H1 (cell line): Measurements from ENCODE around the gene FAM13C. TPM values are rescaled to one million over a fixed set of nuclear protein-coding genes. Genes with fewer than 3 reads are reported as not detected.

ENCODE experiments used
- CTCF ChIA-PET: fragments of 300-600 bp; sonication (Branson Sonifier 250); formaldehyde crosslinking; loops from one replicate; lab custom pipeline; 2021; ENCODE audit not compliant: partially characterized antibody; lab: Charles Lee
- POLR2A ChIA-PET: fragments of 300-600 bp; sonication (Branson Sonifier 250); formaldehyde crosslinking; loops from one replicate; lab custom pipeline; 2021; ENCODE audit warnings: inconsistent platforms; ENCODE audit not compliant: partially characterized antibody; lab: Charles Lee
- DNase-seq, 2 experiments: peaks; one replicate each; pipeline versions ENCODE4 v3.0.0 to v3.0.0-alpha.2; 2010 to 2022; ENCODE audit warnings: low spot score in 2 of 2, low read depth in 1 of 2, mixed read lengths in 1 of 2
- FAIRE-seq: peaks from 2 replicates; lab custom pipeline; 2011; peaks lifted over from hg19 to GRCh38; lab: Jason Lieb, UNC
- H2AFZ ChIP-seq: 2 replicates; pipeline ENCODE4 v1.8.1; 2012; ENCODE audit warnings: low read length, inconsistent platforms
- H2AK5ac ChIP-seq: 2 replicates; pipeline ENCODE4 v1.6.1; 2013; ENCODE audit warnings: low read depth, low read length
- H2BK120ac ChIP-seq: replicated peaks from 2 replicates; pipeline ENCODE3; 2013; ENCODE audit warnings: low read depth, low read length, inconsistent platforms
- H2BK12ac ChIP-seq: 2 replicates; pipeline ENCODE4 v1.6.1; 2013; ENCODE audit warnings: low read depth, low read length
- H2BK15ac ChIP-seq: 2 replicates; pipeline ENCODE4 v1.6.1; 2013; ENCODE audit warnings: low read length
- H2BK20ac ChIP-seq: 2 replicates; pipeline ENCODE4 v1.6.1; 2013; ENCODE audit warnings: low read length
- H2BK5ac ChIP-seq: 2 replicates; pipeline ENCODE4 v1.6.1; 2013; ENCODE audit warnings: low read depth, low read length
- H3K14ac ChIP-seq: 2 replicates; pipeline ENCODE4 v1.6.1; 2013; ENCODE audit warnings: inconsistent platforms; ENCODE audit not compliant: insufficient read length
- H3K18ac ChIP-seq: 2 replicates; pipeline ENCODE4 v1.6.1; 2013; ENCODE audit warnings: low read length; ENCODE audit errors: extremely low read depth
- H3K23ac ChIP-seq: 2 replicates; pipeline ENCODE4 v1.6.1; 2013; ENCODE audit warnings: inconsistent platforms; ENCODE audit not compliant: insufficient read length
- H3K23me2 ChIP-seq: 2 replicates; pipeline ENCODE4 v1.6.1; 2013; ENCODE audit warnings: low read depth, low read length
- H3K27ac ChIP-seq: 2 replicates; pipeline ENCODE4 v1.6.1; 2011; ENCODE audit warnings: low read depth, low read length, inconsistent platforms
- H3K27me3 ChIP-seq, 4 experiments: replicated peaks in 1 of 4; 1 replicate in 1 of 4; 2 replicates in 3 of 4; pipeline versions ENCODE4 v1.6.1 to v1.8.1; 2011 to 2013; ENCODE audit warnings: low read length in 3 of 4, mild to moderate bottlenecking in 3 of 4, inconsistent platforms in 2 of 4, mixed read lengths in 2 of 4, moderate library complexity in 1 of 4; ENCODE audit not compliant: control insufficient read depth in 3 of 4, insufficient read depth in 3 of 4; ENCODE audit errors: extremely low read depth in 1 of 4
- H3K36me3 ChIP-seq, 4 experiments: 2 replicates each; pipeline versions ENCODE4 v1.6.1 to v1.8.1; 2011 to 2013; ENCODE audit warnings: mild to moderate bottlenecking in 4 of 4, low read length in 3 of 4, moderate library complexity in 2 of 4, control low read depth in 1 of 4, inconsistent platforms in 1 of 4; ENCODE audit not compliant: insufficient read depth in 4 of 4, control insufficient read depth in 2 of 4
- H3K4ac ChIP-seq: replicated peaks from 2 replicates; pipeline ENCODE3; 2013; ENCODE audit warnings: low read length, low read depth, mixed read lengths, inconsistent platforms; ENCODE audit not compliant: insufficient read length
- H3K4me1 ChIP-seq, 4 experiments: replicated peaks in 1 of 4; 1 replicate in 1 of 4; 2 replicates in 3 of 4; pipeline versions ENCODE4 v1.6.1 to v1.8.1; 2011 to 2013; ENCODE audit warnings: low read length in 3 of 4, inconsistent platforms in 2 of 4, mixed read lengths in 1 of 4; ENCODE audit not compliant: insufficient read depth in 4 of 4, control insufficient read depth in 3 of 4
- H3K4me2 ChIP-seq, 2 experiments: 2 replicates each; pipeline versions ENCODE4 v1.6.1 to v1.8.1; 2011 to 2013; ENCODE audit warnings: low read depth in 2 of 2, low read length in 2 of 2, control low read depth in 1 of 2, inconsistent platforms in 1 of 2, mild to moderate bottlenecking in 1 of 2; ENCODE audit not compliant: insufficient read depth in 1 of 2
- H3K4me3 ChIP-seq, 4 experiments: fragments of 200-600, 300-600 bp in 1 of 4; sonication (generic), shearing (Covaris generic), sonication (Bioruptor Twin) in 1 of 4; 2 replicates each; pipeline versions ENCODE4 v1.5.1 to v1.8.1; 2011 to 2016; ENCODE audit warnings: low read length in 4 of 4, low read depth in 3 of 4, control low read depth in 2 of 4, inconsistent platforms in 2 of 4, mild to moderate bottlenecking in 2 of 4, mixed read lengths in 1 of 4, moderate library complexity in 1 of 4; ENCODE audit not compliant: insufficient read depth in 2 of 4; ENCODE audit errors: extremely low read depth in 1 of 4
- H3K56ac ChIP-seq: replicated peaks from 2 replicates; pipeline ENCODE3; 2013; ENCODE audit warnings: low read depth, mild to moderate bottlenecking, mixed read lengths, low read length, inconsistent platforms; ENCODE audit not compliant: insufficient read length
- H3K79me1 ChIP-seq: 2 replicates; pipeline ENCODE4 v1.6.1; 2013; ENCODE audit warnings: low read depth, low read length, control low read depth
- H3K79me2 ChIP-seq, 2 experiments: 2 replicates each; pipeline versions ENCODE4 v1.6.1 to v1.8.1; 2012 to 2013; ENCODE audit warnings: low read length in 2 of 2, mild to moderate bottlenecking in 2 of 2, inconsistent platforms in 1 of 2; ENCODE audit not compliant: insufficient read depth in 2 of 2, control insufficient read depth in 1 of 2
- H3K9ac ChIP-seq, 4 experiments: replicated peaks in 1 of 4; 1 replicate in 1 of 4; 2 replicates in 3 of 4; pipeline versions ENCODE4 v1.6.1 to v1.8.1; 2011 to 2013; ENCODE audit warnings: low read depth in 3 of 4, low read length in 3 of 4, control low read depth in 2 of 4, mild to moderate bottlenecking in 2 of 4, moderate library complexity in 2 of 4, inconsistent platforms in 1 of 4; ENCODE audit errors: extremely low read depth in 1 of 4
- H3K9me3 ChIP-seq, 2 experiments: 2 replicates each; pipeline versions ENCODE4 v1.6.1 to v1.8.1; 2012 to 2013; ENCODE audit warnings: mild to moderate bottlenecking in 2 of 2, moderate library complexity in 2 of 2, control low read depth in 1 of 2, inconsistent platforms in 1 of 2, low read depth in 1 of 2, low read length in 1 of 2, mixed read lengths in 1 of 2; ENCODE audit not compliant: insufficient read depth in 2 of 2
- H4K20me1 ChIP-seq, 2 experiments: replicated peaks in 1 of 2; 2 replicates each; pipeline versions ENCODE3 to v1.8.1; 2011 to 2013; ENCODE audit warnings: inconsistent platforms in 2 of 2, low read length in 2 of 2, mild to moderate bottlenecking in 1 of 2; ENCODE audit not compliant: insufficient read depth in 2 of 2, control insufficient read depth in 1 of 2
- H4K5ac ChIP-seq: 2 replicates; pipeline ENCODE4 v1.6.1; 2013; ENCODE audit warnings: low read length, low read depth, mixed read lengths, inconsistent platforms; ENCODE audit not compliant: insufficient read length
- H4K8ac ChIP-seq: 2 replicates; pipeline ENCODE4 v1.8.0; 2013; ENCODE audit warnings: mild to moderate bottlenecking, moderate library complexity, low read length, inconsistent platforms; ENCODE audit not compliant: insufficient read depth; ENCODE audit errors: extremely low read depth
- H4K91ac ChIP-seq: replicated peaks from 2 replicates; pipeline ENCODE3; 2013; ENCODE audit warnings: low read length, mixed read lengths, inconsistent platforms; ENCODE audit not compliant: insufficient read length
- ATF2 ChIP-seq: IDR thresholded peaks from 2 replicates; pipeline ENCODE4 v1.6.1; 2012; ENCODE audit warnings: low read length, inconsistent platforms
- CTBP2 ChIP-seq: IDR thresholded peaks from 2 replicates; pipeline ENCODE4 v1.7.0; 2011; ENCODE audit warnings: borderline replicate concordance, mild to moderate bottlenecking, moderate library complexity, mixed read lengths, low read length; ENCODE audit not compliant: insufficient read depth, insufficient read length
- EGR1 ChIP-seq: IDR thresholded peaks from 2 replicates; pipeline ENCODE4 v1.6.1; 2011; ENCODE audit warnings: low read depth, low read length, borderline replicate concordance
- HDAC6 ChIP-seq: IDR thresholded peaks from one replicate; pipeline ENCODE4 v1.7.1; 2012; ENCODE audit warnings: low read depth, mild to moderate bottlenecking, inconsistent platforms, low read length, moderate library complexity
- JUND ChIP-seq: IDR thresholded peaks from 2 replicates; pipeline ENCODE4 v1.6.1; 2011; ENCODE audit warnings: mild to moderate bottlenecking, improper control_type of control experiment, low read length
- NANOG ChIP-seq: IDR thresholded peaks from 2 replicates; pipeline ENCODE4 v1.6.1; 2011; ENCODE audit warnings: low read length, low read depth, mild to moderate bottlenecking, inconsistent platforms; ENCODE audit not compliant: insufficient read depth, poor library complexity, severe bottlenecking
- NRF1 ChIP-seq: IDR thresholded peaks from 2 replicates; pipeline ENCODE4 v1.6.1; 2011; ENCODE audit warnings: mild to moderate bottlenecking, low read depth, low read length, improper control_type of control experiment
- POLR2AphosphoS5 ChIP-seq: IDR thresholded peaks from 2 replicates; pipeline ENCODE4 v1.6.1; 2011; ENCODE audit warnings: low read depth, low read length
- RXRA ChIP-seq: IDR thresholded peaks from 2 replicates; pipeline ENCODE4 v1.6.1; 2011; ENCODE audit warnings: low read depth, mild to moderate bottlenecking, low read length, moderate library complexity; ENCODE audit not compliant: insufficient read depth
- TAF1 ChIP-seq: IDR thresholded peaks from 2 replicates; pipeline ENCODE4 v1.6.1; 2011; ENCODE audit warnings: mild to moderate bottlenecking, low read depth, low read length
- TEAD4 ChIP-seq: IDR thresholded peaks from 2 replicates; pipeline ENCODE4 v1.6.1; 2012; ENCODE audit warnings: low read depth, low read length, inconsistent platforms, mixed read lengths
- YY1 ChIP-seq: IDR thresholded peaks from 2 replicates; pipeline ENCODE4 v1.6.1; 2011; ENCODE audit warnings: low read depth, mild to moderate bottlenecking, low read length
- WGBS, 2 experiments: shearing (Covaris generic) in 1 of 2; methylation state at CpG; one replicate each; pipeline versions ENCODE4 v1.1.6 to v1.1.7; 2013 to 2015; ENCODE audit warnings: low lambda C conversion rate in 2 of 2, mixed read lengths in 2 of 2, inconsistent platforms in 1 of 2, low coverage in 1 of 2, missing lambda C conversion rate in 1 of 2; ENCODE audit not compliant: insufficient replicate concordance in 2 of 2, insufficient coverage in 1 of 2, insufficient read length in 1 of 2; ENCODE audit errors: extremely low coverage in 1 of 2, missing lambda C conversion rate in 1 of 2; 5-methylcytosine and 5-hydroxymethylcytosine counted together
- polyA plus RNA-seq, 7 experiments: library from polyadenylated mRNA; depleted of rRNA in 3 of 7; stranded (reverse) in 5 of 7; unstranded in 2 of 7; fragments of >200 nt in 5 of 7; fragments of 200-250 nt in 2 of 7; gene quantifications; 1 replicate in 5 of 7; 2 replicates in 1 of 7; 4 replicates in 1 of 7; pipeline versions ENCODE4 v1.2.1 to v1.2.3, GENCODE V29; 2011 to 2013; ENCODE audit warnings: missing spikeins in 2 of 7, mixed read lengths in 2 of 7
- total RNA-seq: library from RNA; stranded (reverse); fragmentation: NEBNext Ultra II Directional; extraction: Animal tissue kit (Norgen Biotek cat#: 25700); gene quantifications from 2 replicates; pipeline ENCODE4 v1.2.1, GENCODE V29; 2021

The FAM13C gene
- total and polyA plus RNA-seq, 2 of the 8 experiments (the other 6 are each of a cell fraction or from before 2014, with no cell fraction given), result 0.56 to 0.62 TPM

GRCh38 chr10:59376846-59377245 lies 14.5 kb upstream of the FAM13C start:
- no peak overlapping the region for H2BK120ac ChIP-seq
- no peak overlapping the region for H4K91ac ChIP-seq
- H2BK12ac ChIP-seq, result no peak overlapping the region
- H2BK15ac ChIP-seq, result no peak overlapping the region
- H3K9ac ChIP-seq, result no peak overlapping the region
- ChIA-PET CTCF (no interaction called here), POLR2A (no interaction called here)
- no peak overlapping the region for H2BK5ac ChIP-seq
- no peak overlapping the region for H2BK20ac ChIP-seq
- H4K20me1 ChIP-seq, result no peaks in the 10 kb centered on the region
- H3K14ac ChIP-seq, result no peak overlapping the region
- H3K36me3 ChIP-seq, result no peaks in the 10 kb centered on the region; a peak in 1 of 8 replicates
- H3K56ac ChIP-seq, result no peak overlapping the region
- no peak overlapping the region for H2AFZ ChIP-seq
- H3K9me3 ChIP-seq, result no peaks in the 10 kb centered on the region; a peak in 1 of 4 replicates
- no peak overlapping the region for H3K4me3 ChIP-seq
- H3K18ac ChIP-seq, result no peak overlapping the region
- H3K79me1 ChIP-seq, result no peaks in the 10 kb centered on the region
- no peaks in the 10 kb centered on the region for H3K27me3 ChIP-seq
- no peak overlapping the region for H3K23ac ChIP-seq
- H2AK5ac ChIP-seq, result no peak overlapping the region
- H3K4me1 ChIP-seq, result peaks cover 0 to 3% (median 0%) of the 10 kb centered on the region in 4 experiments; a peak in 1 of 7 replicates
- WGBS, 2 experiments, result 86% methylated on average over 3 of the region's 3 CpGs; no CpG with 5 or more reads in 1 of the 2 experiments
- FAIRE-seq (no peak), DNase-seq (no peak)
- H3K27ac ChIP-seq, result no peak overlapping the region
- H3K23me2 ChIP-seq, result no peaks in the 10 kb centered on the region; the same call in 1 of the 2 replicates
- H3K79me2 ChIP-seq, result no peaks in the 10 kb centered on the region
- H4K8ac ChIP-seq, result no peak overlapping the region
- H3K4me2 ChIP-seq, result no peak overlapping the region
- H3K4ac ChIP-seq, result no peak overlapping the region
- no peak overlapping the region for H4K5ac ChIP-seq
- no peak for TF ChIP-seq JUND
- no peak for TF ChIP-seq POLR2AphosphoS5
- no peak for TF ChIP-seq HDAC6
- no peak for TF ChIP-seq RXRA
- no peak for TF ChIP-seq YY1
- no peak for TF ChIP-seq ATF2
- TF ChIP-seq EGR1, result no peak
- TF ChIP-seq TAF1, result no peak
- no peak for TF ChIP-seq CTBP2
- no peak for TF ChIP-seq NRF1
- no peak for TF ChIP-seq TEAD4
- TF ChIP-seq NANOG, result no peak
